Prostate gland (tissue), 2 donors: ENCODE data around the gene RIPOR3. TPM values are rescaled to one million over a fixed set of nuclear protein-coding genes. Genes with fewer than 3 reads are reported as not detected.
"Not testable (repeated sequence)": the region's sequence is repeated elsewhere in the genome, so short reads cannot be mapped to it uniquely, and the experiment has no call there.

Source experiments
- DNase-seq: peaks from one replicate; pipeline ENCODE4 v3.0.0-alpha.2; 2019; ENCODE audit warnings: low spot score
- H3K27ac ChIP-seq, 2 donors: fragments of 200-600 bp; sonication (generic); 2 replicates each; pipeline ENCODE4 v1.5.1; 2017 to 2019
- H3K27me3 ChIP-seq: fragments of 200-600 bp; sonication (generic); replicated peaks from 2 replicates; pipeline ENCODE4 v1.5.1; 2019; ENCODE audit not compliant: insufficient read depth
- H3K36me3 ChIP-seq, 2 donors: fragments of 200-600 bp; sonication (generic); 1 replicate in 1 of 2; 2 replicates in 1 of 2; pipeline versions ENCODE4 v1.5.1 to v1.8.1; 2017 to 2019
- H3K4me1 ChIP-seq: fragments of 200-600 bp; sonication (generic); replicated peaks from 2 replicates; pipeline ENCODE4 v1.5.1; 2019
- H3K4me3 ChIP-seq, 2 donors: fragments of 200-600 bp; sonication (generic); 2 replicates each; pipeline ENCODE4 v1.5.1; 2017 to 2019
- H3K9me3 ChIP-seq: fragments of 200-600 bp; sonication (generic); 2 replicates; pipeline ENCODE4 v1.5.1; 2017
- CTCF ChIP-seq, 4 experiments: fragments of 200-600 bp in 2 of 4; fragments of 450-650 bp in 2 of 4; sonication (generic) in 2 of 4; IDR thresholded peaks; 1 replicate in 3 of 4; 2 replicates in 1 of 4; pipeline ENCODE4 v1.5.1; 2016 to 2019; ENCODE audit warnings: antibody characterized with exemption in 4 of 4, mild to moderate bottlenecking in 2 of 4, moderate library complexity in 2 of 4
- POLR2A ChIP-seq: fragments of 450-650 bp; IDR thresholded peaks from one replicate; pipeline ENCODE4 v1.6.1; 2016; ENCODE audit warnings: antibody characterized with exemption, mild to moderate bottlenecking
- POLR2AphosphoS5 ChIP-seq: sonication (generic); formaldehyde crosslinking; IDR thresholded peaks from one replicate; pipeline ENCODE4 v1.6.1; 2017; ENCODE audit warnings: antibody characterized with exemption
- WGBS: methylation state at CpG from one replicate; pipeline ENCODE4 v1.1.5; 2018; 5-methylcytosine and 5-hydroxymethylcytosine counted together
- intact Hi-C: fragments of 100-400 bp; cut with DNase I; formaldehyde crosslinking; loops from one replicate; pipeline ENCODE4 v1.14.2; 2022
- total RNA-seq, 2 donors: library from RNA; depleted of rRNA; stranded (reverse); fragments of >200 nt; gene quantifications; one replicate each; pipeline ENCODE4 v1.1.0, GENCODE V29; 2016

The RIPOR3 gene
- total RNA-seq, 2 donors from 2014 or later = 0.55 to 11.3 TPM

- H3K9me3 ChIP-seq = no peaks in the 10 kb centered on the region
- TF ChIP-seq CTCF (IDR thresholded peaks at IDR 0.05) (no peak), POLR2AphosphoS5 (no peak), POLR2A (no peak)
- H3K27me3 ChIP-seq = no peaks in the 10 kb centered on the region
- 95% methylated on average over 15 of the region's 15 CpGs for WGBS
- no peaks in the 10 kb centered on the region for H3K4me1 ChIP-seq
- no peaks in the 10 kb centered on the region for H3K36me3 ChIP-seq
- intact Hi-C loops = no loop called here
- DNase-seq = no peak
- no peak overlapping the region for H3K4me3 ChIP-seq
- no peak overlapping the region for H3K27ac ChIP-seq
These were observed 88.8 kb downstream of the RIPOR3 start for GRCh38 chr20:50602432-50603088.

- H3K4me1 ChIP-seq = no peaks in the 10 kb centered on the region
- no peak overlapping the region for H3K4me3 ChIP-seq
- no peak overlapping the region for H3K27ac ChIP-seq
- no peaks in the 10 kb centered on the region for H3K36me3 ChIP-seq
- no peak for DNase-seq
- intact Hi-C loops = no loop called here
- no peaks in the 10 kb centered on the region for H3K9me3 ChIP-seq
- no peaks in the 10 kb centered on the region for H3K27me3 ChIP-seq
- 91% methylated on average over 33 of the region's 33 CpGs for WGBS
- TF ChIP-seq POLR2AphosphoS5 (no peak), CTCF (IDR thresholded peaks at IDR 0.05) (no peak), POLR2A (no peak)
These were observed 89.6 kb downstream of the RIPOR3 start for GRCh38 chr20:50601511-50602431.

- Histone ChIP-seq H3K27me3 (no peaks in the 10 kb centered on the region), H3K27ac (no peak overlapping the region), H3K9me3 (no peaks in the 10 kb centered on the region), H3K4me1 (no peaks in the 10 kb centered on the region), H3K36me3 (no peaks in the 10 kb centered on the region), H3K4me3 (no peak overlapping the region)
- DNase-seq = no peak
- intact Hi-C loops = no loop called here
- 76% methylated on average over 12 of the region's 12 CpGs for WGBS
- TF ChIP-seq POLR2AphosphoS5 = no peak
- no peak for TF ChIP-seq POLR2A
- no peak for TF ChIP-seq CTCF (IDR thresholded peaks at IDR 0.05)
These were observed 91.0 kb downstream of the RIPOR3 start for GRCh38 chr20:50600281-50600895.

- WGBS = 98% methylated on average over 5 of the region's 5 CpGs
- intact Hi-C loops, H3K36me3 ChIP-seq, H3K4me1 ChIP-seq, H3K27ac ChIP-seq, H3K27me3 ChIP-seq, DNase-seq, H3K9me3 ChIP-seq, H3K4me3 ChIP-seq: not testable (repeated sequence)
These were observed 92.6 kb downstream of the RIPOR3 start for GRCh38 chr20:50598768-50599167.

GRCh38 chr20:50598074-50598473 lies 93.3 kb downstream of the RIPOR3 start:
- H3K27me3 ChIP-seq = no peaks in the 10 kb centered on the region
- 88% methylated on average over 7 of the region's 7 CpGs for WGBS
- no peak for TF ChIP-seq CTCF (IDR thresholded peaks at IDR 0.05)
- no peak for TF ChIP-seq POLR2A
- no peak for TF ChIP-seq POLR2AphosphoS5
- H3K4me1 ChIP-seq = no peaks in the 10 kb centered on the region
- no peaks in the 10 kb centered on the region for H3K36me3 ChIP-seq
- intact Hi-C loops = no loop called here
- no peak overlapping the region for H3K4me3 ChIP-seq
- H3K27ac ChIP-seq = no peak overlapping the region
- DNase-seq = no peak
- H3K9me3 ChIP-seq = no peaks in the 10 kb centered on the region
